ENCODE data around the gene NRAP.

NRAP gene

GRCh38 chr10:113663908-113664307, at the start of gene NRAP:
NRAP (minus strand) TSS chr10:113664041; CDS start chr10:113663882, 159 bp downstream.
- no peak for DNase-seq

DNA sequence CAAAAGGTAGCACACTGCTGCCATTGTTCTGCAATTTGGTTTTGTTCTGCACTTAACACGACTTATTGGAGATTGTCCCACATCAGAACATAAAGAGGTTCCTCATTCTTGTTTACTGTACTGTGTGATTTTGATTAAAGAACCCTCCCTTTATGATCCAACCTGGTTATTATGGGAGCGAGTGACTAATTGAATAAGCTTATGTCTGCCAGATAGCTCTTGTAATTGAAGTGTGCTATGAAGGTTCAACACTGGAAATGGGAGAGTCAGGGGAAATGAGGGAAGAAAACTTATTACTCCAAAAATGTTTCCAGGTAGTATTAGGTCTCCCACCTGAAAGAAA, 49.8 kb upstream of the NRAP start:
- DNase-seq: no peak

DNA sequence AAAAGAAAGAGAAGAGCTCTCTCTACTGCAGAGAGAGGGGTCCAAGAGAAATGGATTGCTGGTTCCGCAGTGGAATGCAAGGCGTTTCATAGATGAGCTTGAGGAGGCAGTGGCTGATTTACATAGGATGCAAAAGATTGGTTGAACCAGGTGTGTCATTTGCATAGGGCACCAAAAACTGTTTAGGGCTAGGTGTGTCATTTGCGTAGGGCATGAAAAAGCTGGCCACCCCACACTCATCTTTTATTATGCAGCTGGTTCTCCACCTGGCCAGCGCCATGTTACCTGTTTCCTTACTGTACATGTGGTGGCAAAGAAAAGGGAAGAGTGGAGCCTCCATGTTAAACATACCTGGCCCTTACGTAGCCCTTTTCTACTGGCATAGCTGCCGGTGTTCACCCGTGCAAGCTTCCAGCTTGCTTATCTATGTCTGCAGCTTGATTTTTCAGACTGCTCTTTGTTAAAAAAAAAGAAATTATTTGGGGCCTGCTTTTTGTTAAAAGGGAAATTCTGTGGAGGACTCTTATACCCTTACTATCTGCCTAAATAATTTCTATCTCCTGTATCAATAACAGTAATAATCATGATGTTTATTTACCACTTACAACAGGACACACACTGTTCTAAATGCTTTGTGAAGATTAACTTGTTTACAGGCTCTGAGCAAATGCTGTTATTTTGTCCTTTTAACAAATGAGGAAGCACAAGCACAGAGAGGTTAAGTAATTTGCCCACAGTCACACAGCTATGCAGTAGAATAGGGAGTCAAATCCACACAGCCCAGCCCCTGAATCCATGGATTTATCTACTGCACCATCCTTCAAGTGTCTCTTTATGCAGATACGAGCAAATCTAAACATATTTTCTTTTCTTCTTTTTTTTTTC, 49.2 kb upstream of the NRAP start:
- DNase-seq: no peak

DNA sequence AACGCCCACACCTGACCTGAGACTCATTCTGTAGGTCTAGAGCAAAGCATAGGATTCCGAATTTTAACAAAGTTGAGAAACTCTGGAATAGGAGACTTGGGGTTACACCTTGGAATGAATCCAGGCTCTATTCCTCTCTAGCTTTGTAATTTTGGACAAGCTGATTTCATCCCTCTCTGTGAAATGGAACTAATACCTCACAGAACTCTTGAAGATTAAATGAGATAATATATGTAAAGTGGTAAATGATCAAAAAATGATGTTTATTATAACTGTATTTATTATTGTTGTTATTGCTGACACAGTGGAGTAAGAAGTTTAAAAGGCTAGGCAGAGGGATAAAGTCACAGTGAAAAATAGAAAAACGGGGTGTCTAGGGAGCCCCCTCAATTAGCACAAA, 48.2 kb upstream of the NRAP start:
- no peak for DNase-seq

- DNase-seq: no peak
Observed at GRCh38 chr10:113711142-113711541, 47.3 kb upstream of the NRAP start.

GRCh38 chr10:113709221-113709838, 45.5 kb upstream of the NRAP start:
- no peak for DNase-seq

DNA sequence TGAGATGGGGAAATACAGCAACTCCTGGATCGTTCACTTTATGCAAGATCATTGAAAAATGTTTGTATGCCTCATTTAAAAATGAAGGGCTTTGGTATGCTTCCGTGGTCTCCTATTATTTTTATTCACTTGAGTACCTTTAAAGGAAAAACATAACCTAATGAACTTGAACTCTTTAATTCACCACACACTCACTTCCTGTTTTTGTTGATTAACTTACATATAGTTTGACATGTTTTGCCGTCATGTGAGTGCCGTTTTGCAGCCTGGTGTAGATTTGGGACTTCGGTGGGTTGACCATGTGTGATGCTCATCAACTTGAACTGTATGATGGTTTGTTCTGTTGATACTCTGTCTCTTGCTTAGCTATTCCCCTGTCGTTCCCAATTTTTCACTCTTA, 44.8 kb upstream of the NRAP start:
- DNase-seq: no peak

- no peak for DNase-seq
Observed at GRCh38 chr10:113706623-113707022, 42.8 kb upstream of the NRAP start.

DNA sequence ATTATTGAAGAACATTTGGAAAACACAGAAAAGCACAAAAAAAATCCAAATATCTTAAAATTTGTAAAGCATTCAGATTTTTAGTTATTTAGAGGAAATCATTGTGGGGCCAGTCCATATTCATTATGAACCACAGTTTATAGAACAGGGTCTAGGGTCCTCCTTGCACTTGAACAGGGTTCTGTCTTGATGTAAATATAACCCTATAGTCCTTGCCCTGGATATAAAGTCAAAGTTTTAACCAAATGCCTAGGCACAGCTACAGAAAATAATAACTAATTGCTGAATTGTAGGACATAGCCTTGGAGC, 41.5 kb upstream of the NRAP start:
- no peak for DNase-seq

- peak; percentile 27 for DNase-seq
Observed at GRCh38 chr10:113704637-113705343, 40.9 kb upstream of the NRAP start.

DNA sequence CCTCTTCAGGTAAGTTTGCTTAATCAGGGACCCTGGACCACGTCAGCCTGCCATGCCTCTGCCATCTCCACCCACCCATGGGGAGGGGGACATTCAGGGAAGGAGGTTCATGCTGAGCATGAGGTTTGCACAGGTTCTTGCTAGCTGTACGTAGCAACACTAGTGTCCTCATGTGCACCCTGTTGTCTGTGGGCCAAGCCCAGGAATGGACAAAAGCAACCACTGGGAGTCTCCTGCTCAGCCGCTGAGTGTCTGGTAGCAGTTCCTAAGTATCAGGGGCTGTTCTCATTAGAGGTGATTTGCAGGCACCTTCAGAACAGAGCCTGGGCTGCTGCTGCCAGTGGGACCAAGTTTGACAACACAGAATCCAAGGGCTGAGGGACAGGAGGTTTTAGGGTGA, 33.8 kb upstream of the NRAP start:
- DNase-seq: no peak

DNA sequence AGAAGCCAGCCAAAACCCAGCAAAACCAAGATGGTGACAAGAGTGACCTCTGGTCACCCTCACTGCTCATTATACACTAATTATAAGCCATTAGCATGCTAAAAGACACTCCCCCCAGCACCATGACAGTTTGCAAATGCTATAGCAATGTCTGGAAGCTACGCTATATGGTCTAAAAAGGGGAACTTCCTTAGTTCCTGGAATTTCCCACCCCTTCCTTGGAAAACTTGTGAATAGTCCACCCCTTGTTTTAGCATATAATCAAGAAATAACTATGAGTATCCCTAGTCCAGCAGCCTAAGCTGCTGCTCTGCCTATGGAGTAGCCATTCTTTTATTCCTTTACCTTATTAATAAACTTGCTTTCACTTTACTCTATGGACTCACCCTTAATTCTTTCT, 31.9 kb upstream of the NRAP start:
- DNase-seq: no peak

GRCh38 chr10:113693348-113693747, 29.5 kb upstream of the NRAP start:
- DNase-seq: no peak

DNA sequence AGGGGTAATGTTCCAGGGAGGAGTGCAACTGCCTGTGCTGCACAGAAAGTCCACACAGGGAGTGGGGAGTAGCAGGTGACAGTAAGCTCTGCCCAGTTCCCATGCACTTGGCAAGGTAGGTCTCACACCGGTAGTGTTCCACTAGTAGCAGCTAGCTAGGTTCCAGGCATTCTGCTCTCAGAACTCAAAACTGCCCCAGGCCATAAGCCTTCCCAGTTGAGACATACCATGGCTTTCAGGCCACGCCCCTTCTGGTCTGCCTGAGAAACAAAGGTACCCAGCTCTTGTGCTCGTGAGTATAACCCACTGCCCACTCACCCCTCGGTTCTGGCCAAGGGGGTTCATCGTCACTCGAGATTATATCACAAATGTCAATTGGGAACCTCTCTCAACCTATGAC, 28.4 kb upstream of the NRAP start:
- DNase-seq: no peak

DNA sequence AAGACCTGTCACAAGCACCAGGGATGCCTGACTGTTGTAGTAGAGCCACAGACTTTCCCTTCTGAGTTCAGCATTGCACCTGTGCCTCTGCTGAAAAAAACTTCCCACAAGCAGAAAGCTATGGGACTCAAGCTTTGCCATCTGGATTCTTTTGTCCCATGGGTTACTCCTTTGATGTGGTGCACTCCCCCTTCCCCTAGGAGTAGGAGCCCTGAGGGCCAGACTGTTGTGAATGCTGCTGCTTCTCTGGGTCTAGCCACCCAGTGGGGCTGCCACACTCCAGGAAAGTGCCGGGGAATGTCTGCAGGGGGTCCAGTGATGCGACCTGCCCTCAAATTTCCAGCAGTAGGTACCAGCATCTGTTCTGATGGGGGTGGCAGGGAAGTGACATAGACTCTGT, 27.5 kb upstream of the NRAP start:
- no peak for DNase-seq

GRCh38 chr10:113690749-113691148, 26.9 kb upstream of the NRAP start:
- no peak for DNase-seq

GRCh38 chr10:113689574-113689973, 25.7 kb upstream of the NRAP start:
- no peak for DNase-seq

DNA sequence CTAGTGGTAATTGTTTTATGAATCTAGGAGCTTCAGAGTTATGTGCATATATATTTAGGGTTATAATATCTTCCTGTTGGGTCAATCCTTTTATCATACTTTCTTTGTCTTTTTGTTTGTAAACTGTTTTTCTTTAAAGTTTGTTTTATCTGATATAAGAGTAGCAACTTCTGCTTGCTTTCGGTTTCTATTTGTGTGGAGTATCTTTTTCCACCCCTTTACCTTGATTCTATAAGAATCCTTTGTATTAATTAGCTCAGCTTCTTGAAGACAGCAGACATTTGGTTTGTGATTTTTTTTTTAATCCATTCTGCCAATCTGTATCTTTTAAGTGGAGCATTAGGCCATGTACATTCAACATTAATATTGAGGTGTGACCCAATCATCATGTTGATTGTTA, 25.2 kb upstream of the NRAP start:
- DNase-seq: no peak

DNA sequence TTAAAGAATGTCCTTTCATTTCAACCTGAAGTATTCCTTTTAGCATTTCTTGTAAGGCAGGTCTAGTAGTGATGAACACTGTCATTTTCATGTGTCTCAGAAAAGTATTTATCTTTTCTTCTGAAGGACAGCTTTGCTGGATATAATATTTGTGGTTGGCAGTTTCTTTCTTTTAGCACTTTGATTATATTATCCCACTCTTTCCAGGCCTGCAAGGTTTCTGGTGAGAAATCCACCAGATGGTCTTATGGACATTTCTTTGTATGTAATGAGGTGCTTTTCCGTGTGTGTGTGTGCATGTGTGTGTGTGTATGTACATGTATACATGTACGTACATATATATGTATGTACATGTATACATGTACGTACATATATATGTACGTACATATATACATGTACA, 23.2 kb upstream of the NRAP start:
- DNase-seq: no peak

DNA sequence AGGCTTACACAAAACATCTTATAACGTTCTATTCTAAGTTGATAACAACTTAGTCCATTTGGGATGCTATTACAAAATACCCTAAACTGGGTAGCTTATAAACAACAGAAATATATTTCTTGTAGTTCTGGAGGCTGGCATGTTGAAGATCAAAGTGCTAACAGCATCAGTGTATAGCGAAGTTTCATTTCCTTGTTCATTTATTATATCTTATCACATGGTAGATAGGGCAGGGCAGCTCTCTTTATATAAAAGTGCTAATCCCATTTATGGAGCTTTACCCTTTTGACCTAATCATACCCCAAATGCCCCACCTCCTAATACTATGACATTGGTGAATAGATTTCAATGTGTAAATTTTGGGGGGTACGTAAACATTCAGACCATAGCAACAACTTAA, 22.2 kb upstream of the NRAP start:
- DNase-seq: no peak

DNA sequence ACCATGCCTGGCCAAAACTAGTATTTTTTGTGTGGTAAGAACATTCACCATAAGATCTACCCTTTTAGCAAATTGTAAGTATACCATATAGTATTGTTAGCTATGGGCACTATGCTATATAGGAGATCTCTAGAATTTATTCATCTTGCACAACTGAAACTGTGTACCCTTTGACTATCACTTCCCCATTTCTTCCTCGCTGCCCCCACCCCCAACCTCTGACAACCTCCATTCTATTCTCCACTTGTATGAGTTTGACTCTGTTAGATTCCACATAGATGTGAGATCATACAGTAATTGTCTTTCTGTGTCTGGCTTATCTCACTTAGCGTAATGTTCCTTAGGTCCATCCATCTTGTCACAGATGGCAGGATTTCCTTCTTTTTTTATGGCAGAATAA, 19.5 kb upstream of the NRAP start:
- no peak for DNase-seq

DNA sequence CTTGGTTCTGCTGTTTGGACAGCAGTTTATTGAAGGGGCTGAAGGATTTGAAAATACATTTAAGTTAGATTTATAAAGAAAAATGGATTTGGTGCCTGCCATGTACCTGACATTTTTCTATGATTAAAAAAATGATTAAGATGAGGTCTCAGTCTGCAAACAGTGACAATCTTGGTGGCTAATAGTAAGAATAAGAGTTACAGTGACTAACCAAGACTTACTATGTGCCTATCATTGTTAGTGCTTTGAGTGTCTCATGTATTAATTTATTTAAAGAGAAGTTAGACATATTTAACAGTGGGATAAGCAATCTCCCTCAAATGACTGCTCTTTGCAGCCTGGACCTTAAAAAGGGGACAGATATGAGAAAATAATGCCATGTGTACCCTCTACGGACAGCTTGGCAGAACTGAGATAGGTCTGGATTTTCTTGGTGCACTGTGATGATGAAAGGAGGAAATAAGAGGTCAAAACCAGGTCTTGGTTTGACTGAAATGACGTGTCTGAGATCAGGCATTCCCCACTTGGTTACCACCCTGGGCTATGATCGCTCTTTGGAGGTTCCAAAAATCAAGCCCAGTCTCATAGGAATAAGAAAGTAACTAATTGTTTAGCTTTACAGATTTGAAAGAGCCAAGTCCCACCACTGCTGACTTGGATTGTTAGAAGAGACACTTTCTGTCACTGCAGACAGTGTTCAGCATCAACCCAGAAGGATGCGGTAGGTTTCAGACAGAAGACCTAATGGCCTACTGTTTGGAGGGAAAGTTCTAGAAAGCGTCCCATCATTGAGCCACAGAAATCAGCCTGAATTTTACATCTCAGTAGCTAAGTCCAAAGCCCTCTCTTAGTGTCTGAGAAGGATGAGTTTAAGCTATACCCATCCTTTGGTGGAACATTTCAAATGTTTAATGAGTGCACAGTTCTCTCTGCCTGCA, 18.0 kb upstream of the NRAP start:
- no peak for DNase-seq

Data from NCI-H1436 (cell line).